ENCODE measurements around the gene JAG1. TPM values are rescaled to one million over a fixed set of nuclear protein-coding genes. Genes with fewer than 3 reads are reported as not detected.

JAG1 gene
- total RNA-seq, 1 donor from 2014 or later = 20.0 TPM

GRCh38 chr20:10655720-10656669 is 17.8 kb downstream of the JAG1 start:
- DNase-seq (ENCODE audit: low spot score in 2 of 2) (no peak), FAIRE-seq (no peak)

DNA sequence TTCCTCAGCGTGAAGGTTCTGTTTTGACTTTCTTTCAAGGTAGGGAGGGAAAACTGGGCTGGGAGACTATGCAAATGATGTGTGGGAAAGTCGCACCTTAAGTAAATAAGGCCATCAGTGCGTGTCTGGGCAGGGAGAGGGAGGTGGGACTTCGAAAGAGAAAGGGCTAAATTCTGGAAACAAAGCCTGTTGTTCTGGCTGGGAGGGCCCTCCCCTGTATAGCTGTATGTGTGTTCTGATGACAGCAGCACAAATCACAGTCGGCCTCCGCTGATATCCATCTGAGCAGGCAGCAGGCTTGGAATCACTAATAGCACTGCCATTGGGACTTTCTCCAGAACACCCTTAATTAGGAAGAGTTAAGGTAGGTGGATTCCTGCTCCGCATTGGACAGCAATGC is 19.2 kb downstream of the JAG1 start:
- DNase-seq (ENCODE audit: low spot score in 2 of 2) = no peak
- no peak for FAIRE-seq

- FAIRE-seq = no peak
- DNase-seq (ENCODE audit: low spot score in 2 of 2) = no peak
Measured at GRCh38 chr20:10654250-10654610, 19.6 kb downstream of the JAG1 start.

- DNase-seq (ENCODE audit: low spot score in 2 of 2) = no peak
- no peak for FAIRE-seq
Measured at GRCh38 chr20:10653599-10654249, 20.1 kb downstream of the JAG1 start.

GRCh38 chr20:10652660-10653261 is 21.0 kb downstream of the JAG1 start:
- FAIRE-seq = no peak

DNA sequence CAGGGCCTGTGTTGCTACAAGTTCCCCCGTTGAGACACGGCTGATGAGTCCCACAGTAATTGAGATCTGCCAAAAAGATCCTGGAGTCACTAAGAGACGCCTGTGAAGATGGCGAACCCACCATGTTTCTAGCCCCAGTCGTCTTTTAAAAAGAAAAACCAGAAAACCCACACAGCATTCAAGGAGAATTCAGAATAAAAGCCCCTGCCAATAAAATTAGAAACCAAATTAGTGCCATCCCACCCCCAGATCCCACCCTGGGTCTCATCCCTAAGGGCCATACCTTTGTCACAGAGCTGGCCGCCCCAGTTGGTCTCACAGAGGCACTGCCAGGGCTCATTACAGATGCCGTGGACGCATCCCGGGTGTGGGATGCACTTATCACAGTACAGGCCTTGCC is 21.6 kb downstream of the JAG1 start:
- DNase-seq (ENCODE audit: low spot score in 2 of 2) = no peak
- no peak for FAIRE-seq

More at GRCh38 chr20:10652660-10653261, 21.0 kb downstream of the JAG1 start:
- no peak for DNase-seq (ENCODE audit: low spot score in 2 of 2)

DNA sequence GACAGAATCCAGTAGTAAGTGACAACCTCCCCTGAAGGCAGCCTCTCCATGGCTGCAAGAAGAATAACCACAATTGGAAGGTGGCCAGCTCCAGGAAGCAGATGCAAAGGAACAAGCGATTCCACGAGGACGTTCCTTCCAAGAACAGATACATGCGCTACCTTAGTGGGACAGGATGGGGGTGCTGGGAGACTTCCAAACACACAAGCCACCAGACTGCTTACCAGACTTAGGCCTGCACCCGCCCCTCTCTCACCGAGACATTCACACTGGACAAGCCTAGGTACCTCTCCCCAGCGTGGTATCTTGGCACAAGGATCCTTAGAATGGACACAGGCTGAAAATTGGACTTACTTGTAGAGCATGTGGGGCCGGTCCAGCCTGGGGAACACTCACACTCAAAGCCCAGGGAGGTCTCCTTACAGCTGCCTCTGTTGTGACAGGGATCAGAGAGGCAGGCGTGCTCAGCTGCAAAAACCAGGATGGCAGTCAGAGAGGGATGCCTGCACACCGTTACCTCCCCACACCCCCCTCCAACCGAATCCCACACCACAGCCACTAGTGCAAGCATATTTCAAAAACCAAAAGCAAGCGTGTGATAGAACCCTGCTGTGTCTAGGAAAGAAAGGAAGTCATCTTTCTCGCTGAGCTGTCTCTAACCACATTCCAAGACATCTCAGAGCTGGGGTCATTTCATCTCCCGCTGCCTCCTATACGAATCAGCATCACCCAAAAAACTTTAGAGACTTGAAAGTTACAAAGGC is 22.4 kb downstream of the JAG1 start:
- DNase-seq (ENCODE audit: low spot score in 2 of 2) (no peak), FAIRE-seq (no peak)

- FAIRE-seq (no peak), DNase-seq (ENCODE audit: low spot score in 2 of 2) (no peak)
Measured at GRCh38 chr20:10649797-10650160, 24.0 kb downstream of the JAG1 start.

- DNase-seq (ENCODE audit: low spot score in 2 of 2) (no peak), FAIRE-seq (no peak)
Measured at GRCh38 chr20:10649080-10649796, 24.6 kb downstream of the JAG1 start.

DNA sequence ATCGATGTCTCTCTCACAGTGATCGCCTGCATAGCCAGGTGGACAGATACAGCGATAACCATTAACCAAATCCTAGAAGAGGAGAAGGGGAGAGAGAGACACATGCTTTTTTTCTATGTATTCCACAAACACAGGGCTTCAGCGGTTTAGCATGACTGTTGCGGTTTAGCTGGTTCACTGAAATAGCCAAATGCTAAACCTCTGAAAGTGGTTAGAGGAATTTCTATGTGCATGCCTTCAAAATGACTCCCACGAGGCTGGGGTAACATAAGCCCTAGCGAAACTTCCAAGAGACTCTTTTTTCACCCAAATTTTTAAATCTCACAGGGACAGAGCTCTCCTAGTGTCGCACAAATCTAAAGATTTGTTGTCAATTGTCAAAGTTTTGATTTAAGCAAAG is 25.1 kb downstream of the JAG1 start:
- FAIRE-seq = no peak

DNA sequence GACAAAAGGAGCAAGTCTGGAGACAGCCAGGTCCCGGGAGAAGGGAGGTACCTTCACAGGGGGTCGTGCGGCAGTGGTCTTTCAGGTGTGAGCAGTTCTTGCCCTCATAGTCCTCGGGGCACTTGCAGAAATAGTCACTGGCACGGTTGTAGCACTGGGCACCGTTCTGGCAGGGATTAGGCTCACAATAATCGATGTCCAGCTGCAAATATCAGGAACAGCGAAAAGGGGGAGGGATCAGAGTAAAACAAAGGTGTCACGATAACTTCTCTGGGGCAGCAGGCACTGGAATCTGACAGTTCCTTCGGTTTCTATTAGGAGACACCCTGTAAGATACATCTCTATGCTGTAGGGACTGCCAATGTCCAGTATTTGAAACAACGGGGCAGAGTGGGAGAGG is 25.9 kb downstream of the JAG1 start:
- no peak for FAIRE-seq
- no peak for DNase-seq (ENCODE audit: low spot score in 2 of 2)

More for the DNA sequence above, 25.1 kb downstream of the JAG1 start:
- no peak for DNase-seq (ENCODE audit: low spot score in 2 of 2)

DNA sequence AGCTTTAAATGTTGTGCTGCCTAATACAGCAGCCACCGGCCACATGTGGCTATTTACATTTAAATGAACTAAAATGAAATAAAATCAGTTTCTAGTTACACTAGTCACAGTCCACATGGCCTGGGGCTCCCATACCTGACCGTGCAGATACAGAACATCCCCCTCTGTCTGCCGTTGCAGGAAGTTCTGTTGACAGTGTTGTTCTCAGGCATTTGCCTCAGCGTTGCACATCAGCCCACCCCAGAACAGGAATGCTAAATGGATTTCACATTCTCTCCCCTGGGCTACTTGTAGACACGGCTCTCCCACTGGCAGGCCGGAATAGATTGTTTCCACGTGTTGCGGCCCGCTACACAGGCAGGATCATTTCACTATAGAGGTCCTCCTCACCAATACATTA is 26.3 kb downstream of the JAG1 start:
- FAIRE-seq (no peak), DNase-seq (ENCODE audit: low spot score in 2 of 2) (no peak)

GRCh38 chr20:10646886-10647420 is 26.8 kb downstream of the JAG1 start:
- FAIRE-seq = no peak
- DNase-seq (ENCODE audit: low spot score in 2 of 2) = no peak

GRCh38 chr20:10646006-10646405 is 27.8 kb downstream of the JAG1 start:
- FAIRE-seq (no peak), DNase-seq (ENCODE audit: low spot score in 2 of 2) (no peak)

GRCh38 chr20:10645205-10645570 is 28.6 kb downstream of the JAG1 start:
- FAIRE-seq (no peak), DNase-seq (ENCODE audit: low spot score in 2 of 2) (no peak)

- FAIRE-seq (no peak), DNase-seq (ENCODE audit: low spot score in 2 of 2) (no peak)
Measured at GRCh38 chr20:10644458-10645204, 29.2 kb downstream of the JAG1 start.

DNA sequence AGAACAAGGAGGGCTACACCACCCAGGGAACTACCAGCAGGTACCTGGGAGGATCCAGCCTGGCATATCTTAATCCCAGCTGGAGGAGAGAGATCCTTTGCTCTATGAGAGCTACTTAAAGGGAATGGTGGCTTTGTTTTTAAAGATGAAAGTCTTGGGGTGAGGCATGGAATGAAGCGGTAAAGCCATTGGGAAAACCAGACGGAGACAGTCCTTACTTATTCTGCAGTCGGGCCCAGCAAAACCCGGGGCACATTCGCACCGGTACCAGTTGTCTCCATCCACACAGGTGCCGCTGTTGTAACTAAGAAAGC is 30.3 kb downstream of the JAG1 start:
- no peak for DNase-seq (ENCODE audit: low spot score in 2 of 2)
- FAIRE-seq = no peak

- no peak for FAIRE-seq
- DNase-seq (ENCODE audit: low spot score in 2 of 2) = no peak
Measured at GRCh38 chr20:10642856-10643559, 30.8 kb downstream of the JAG1 start.

DNA sequence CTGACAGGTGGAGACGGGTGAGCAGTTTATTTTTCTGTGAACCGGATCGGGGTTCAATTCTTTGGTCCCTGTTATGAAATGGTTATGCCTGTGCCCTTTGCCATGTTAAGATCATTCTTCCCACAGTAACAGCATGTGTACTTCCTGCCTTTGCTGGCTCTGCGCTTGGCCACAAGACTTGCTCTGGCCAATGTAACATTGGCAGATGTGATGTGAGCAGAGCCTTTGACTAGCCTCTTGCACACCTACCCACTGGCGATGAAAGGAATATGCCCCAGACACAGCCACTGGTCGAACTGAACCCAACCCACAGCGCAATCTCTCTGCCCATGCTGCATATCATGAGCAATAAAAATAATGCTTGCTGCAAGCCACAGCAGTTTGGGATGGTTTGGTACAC is 31.9 kb downstream of the JAG1 start:
- FAIRE-seq (no peak), DNase-seq (ENCODE audit: low spot score in 2 of 2) (no peak)

Data from frontal cortex (tissue), 4 donors.